ACC112 (cell line): ENCODE results near the gene NPR2.

Experiments
- H2AFZ ChIP-seq: fragments of 200-600 bp; sonication (generic); one replicate; pipeline ENCODE4 v1.6.0; 2017; ENCODE audit warnings: antibody characterized with exemption, low read length; ENCODE audit not compliant: unreplicated experiment
- H3K27ac ChIP-seq: fragments of 200-600 bp; sonication (generic); 2 replicates; pipeline ENCODE4 v1.5.1; 2014; ENCODE audit warnings: low read depth, mild to moderate bottlenecking, antibody characterized with exemption, low read length, moderate library complexity
- H3K27me3 ChIP-seq: fragments of 200-600 bp; sonication (generic); 2 replicates; pipeline ENCODE4 v1.6.1; 2014; ENCODE audit warnings: mild to moderate bottlenecking, antibody characterized with exemption, low read length, moderate library complexity, mixed read lengths; ENCODE audit not compliant: insufficient read depth
- H3K36me3 ChIP-seq: fragments of 200-600 bp; sonication (generic); 2 replicates; pipeline ENCODE4 v1.6.1; 2016; ENCODE audit warnings: mild to moderate bottlenecking, antibody characterized with exemption, low read length, moderate library complexity, mixed read lengths; ENCODE audit not compliant: insufficient read depth
- H3K4me1 ChIP-seq: fragments of 200-600 bp; sonication (generic); one replicate; pipeline ENCODE4 v1.6.1; 2016; ENCODE audit warnings: low read length, mixed read lengths; ENCODE audit not compliant: insufficient read depth, unreplicated experiment, control insufficient read depth
- H3K4me3 ChIP-seq: fragments of 200-600 bp; sonication (generic); 2 replicates; pipeline ENCODE4 v1.5.1; 2014; ENCODE audit warnings: mild to moderate bottlenecking, low read depth, low read length
- H3K79me2 ChIP-seq: fragments of 200-600 bp; sonication (generic); one replicate; pipeline ENCODE4 v1.6.0; 2016; ENCODE audit warnings: low read length; ENCODE audit not compliant: control insufficient read depth, unreplicated experiment, insufficient read depth

NPR2 gene

DNA sequence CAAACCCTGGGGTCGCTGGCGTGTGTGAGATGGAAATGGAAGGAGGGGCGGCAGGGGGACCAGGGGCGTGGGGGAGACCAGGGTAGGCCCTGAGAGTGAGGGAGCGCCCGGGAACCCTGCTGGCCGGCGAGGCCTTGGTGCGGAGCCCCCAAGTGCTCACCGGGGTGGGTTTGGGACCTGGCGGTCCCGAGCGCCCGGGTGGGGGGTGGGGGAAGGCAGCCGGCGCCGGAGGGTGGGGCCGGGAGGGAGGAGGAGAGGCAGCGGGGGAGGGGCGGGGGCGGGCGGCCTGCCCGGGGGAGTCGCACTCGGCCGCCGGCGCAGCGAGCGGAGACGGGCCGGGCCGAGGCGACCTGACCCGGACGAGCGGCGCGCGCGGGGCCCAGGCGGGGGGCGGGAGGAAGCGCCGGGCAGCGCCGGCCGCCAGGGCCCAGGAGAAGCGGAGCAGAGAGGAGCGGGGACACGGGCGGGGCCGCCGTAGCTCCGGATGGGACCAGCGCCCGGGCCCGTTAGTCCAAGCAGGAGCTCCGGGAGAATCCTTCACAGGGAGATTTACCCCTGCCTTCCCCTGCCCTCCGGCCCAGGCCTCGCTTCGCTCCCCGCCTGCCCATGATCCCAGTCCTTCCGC is at the start of gene NPR2:
TSS of gene NPR2 (plus strand) at position 295 of the 625 bp plus-strand sequence. CDS start 818 bp downstream, outside the sequence.
- H3K36me3 ChIP-seq = no peaks in the 10 kb centered on the region
- H3K27ac ChIP-seq = no peak within 1 kb of the TSS
- H3K4me1 ChIP-seq = peaks cover 43% of the 10 kb centered on the region
- H3K4me3 ChIP-seq = peak within 1 kb of the TSS; percentile 78
- H3K27me3 ChIP-seq = no peaks in the 10 kb centered on the region
- peak within 1 kb of the TSS; percentile 70 for H2AFZ ChIP-seq
- peaks cover 30% of the 10 kb centered on the region for H3K79me2 ChIP-seq

DNA sequence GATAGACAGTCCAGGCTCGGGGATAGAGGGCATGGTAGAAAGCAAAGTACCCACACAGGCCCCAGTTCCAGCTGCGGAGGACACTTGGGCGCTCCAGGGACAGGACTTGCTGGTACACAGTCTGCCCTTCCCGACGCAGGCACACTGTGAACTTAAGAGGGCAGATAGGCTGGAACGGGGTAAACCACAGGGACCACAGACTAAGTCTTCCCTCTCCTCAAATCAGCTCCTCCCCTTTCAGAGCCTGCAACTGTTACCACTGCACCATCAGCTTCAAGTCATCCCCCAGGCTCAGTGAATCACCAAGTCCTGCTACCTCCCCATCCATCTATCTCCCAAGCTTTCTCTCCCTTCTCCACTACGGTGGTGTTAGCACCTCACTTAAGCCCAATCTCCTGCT is 49.7 kb upstream of the NPR2 start:
- H3K36me3 ChIP-seq = peaks cover 24% of the 10 kb centered on the region
- no peak overlapping the region for H2AFZ ChIP-seq
- H3K4me1 ChIP-seq = peaks cover 3% of the 10 kb centered on the region
- H3K79me2 ChIP-seq = peaks cover 21% of the 10 kb centered on the region
- no peak overlapping the region for H3K4me3 ChIP-seq
- H3K27ac ChIP-seq = no peak overlapping the region
- no peaks in the 10 kb centered on the region for H3K27me3 ChIP-seq

DNA sequence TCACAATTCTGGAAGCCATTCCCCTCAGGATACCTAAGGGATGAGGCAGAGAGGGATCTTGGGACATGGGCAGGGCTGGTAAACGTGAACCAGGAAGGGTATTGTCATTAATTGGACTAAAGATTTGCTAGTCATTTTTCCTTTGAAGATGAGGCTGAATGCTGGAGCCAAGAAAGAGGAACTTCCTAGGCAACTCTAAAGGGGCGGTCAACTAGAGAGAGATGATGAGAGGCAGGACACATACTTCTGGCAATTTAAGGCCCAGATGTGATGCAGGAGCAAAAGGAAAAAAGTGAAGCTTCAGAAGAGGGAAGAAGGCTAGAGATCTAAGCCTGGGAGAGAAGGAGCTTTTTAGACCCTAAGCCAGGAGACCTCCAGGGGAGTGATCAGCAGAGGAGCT is 47.9 kb upstream of the NPR2 start:
- H3K4me3 ChIP-seq = no peak overlapping the region
- H2AFZ ChIP-seq = no peak overlapping the region
- no peaks in the 10 kb centered on the region for H3K27me3 ChIP-seq
- H3K36me3 ChIP-seq = peaks cover 15% of the 10 kb centered on the region; the same call in 1 of the 2 replicates
- H3K27ac ChIP-seq = no peak overlapping the region
- peaks cover 38% of the 10 kb centered on the region for H3K79me2 ChIP-seq
- H3K4me1 ChIP-seq = peaks cover 12% of the 10 kb centered on the region

DNA sequence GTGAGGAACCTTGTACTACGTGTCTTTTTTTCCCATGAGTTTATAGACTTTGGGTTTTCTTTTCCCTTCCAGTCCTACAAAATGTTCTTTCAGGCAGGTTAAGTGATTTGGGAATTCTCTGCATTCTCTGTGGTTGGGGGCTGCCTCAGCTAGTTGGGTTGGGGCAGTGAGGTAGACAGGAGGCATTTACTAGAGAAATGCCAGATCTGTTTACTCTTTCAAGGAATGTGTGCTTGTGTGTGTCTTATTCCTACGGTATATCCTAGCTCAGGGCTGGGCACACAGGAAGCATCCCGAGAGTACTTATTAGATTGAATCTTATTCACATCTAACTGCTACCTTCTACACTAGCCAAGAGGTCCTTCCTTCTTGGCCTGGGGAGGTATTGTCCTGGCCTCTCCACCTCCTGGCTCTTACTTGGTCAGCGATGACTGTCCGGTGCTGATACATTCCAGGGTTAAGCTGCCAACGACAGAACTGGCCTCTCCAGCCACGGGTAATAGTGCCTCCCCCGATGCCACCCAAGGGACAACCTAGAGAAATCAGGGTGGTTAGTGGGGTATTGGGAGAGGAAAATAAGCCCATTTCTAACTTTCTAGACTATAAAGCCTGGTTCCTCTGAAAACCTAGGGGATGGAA is 47.4 kb upstream of the NPR2 start:
- no peak overlapping the region for H2AFZ ChIP-seq
- peaks cover 41% of the 10 kb centered on the region for H3K79me2 ChIP-seq
- no peak overlapping the region for H3K27ac ChIP-seq
- no peaks in the 10 kb centered on the region for H3K27me3 ChIP-seq
- H3K36me3 ChIP-seq = peaks cover 15% of the 10 kb centered on the region; the same call in 1 of the 2 replicates
- H3K4me1 ChIP-seq = peaks cover 12% of the 10 kb centered on the region
- no peak overlapping the region for H3K4me3 ChIP-seq

DNA sequence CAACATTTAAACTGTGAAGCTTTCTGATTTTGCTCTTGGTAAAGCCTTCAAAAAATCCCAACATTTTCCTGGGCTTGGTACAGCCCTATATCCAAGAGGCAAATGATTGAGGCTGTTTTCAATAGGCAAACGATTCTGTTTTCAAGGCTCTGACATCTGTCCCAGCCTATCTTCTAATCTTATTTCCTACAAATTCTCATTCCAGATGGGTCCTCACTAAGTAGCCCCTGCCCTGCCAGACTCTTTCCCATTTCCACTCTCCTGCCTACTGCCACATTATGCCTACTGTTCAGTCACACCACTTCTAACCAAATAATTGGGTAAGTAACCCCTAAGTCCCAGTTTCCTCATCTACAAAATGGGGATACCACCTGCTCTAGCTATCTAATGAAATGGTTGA is 45.8 kb upstream of the NPR2 start:
- Histone ChIP-seq H3K36me3 (peaks cover 7% of the 10 kb centered on the region; the same call in 1 of the 2 replicates), H3K27me3 (no peaks in the 10 kb centered on the region), H3K79me2 (peaks cover 41% of the 10 kb centered on the region), H2AFZ (no peak overlapping the region), H3K27ac (no peak overlapping the region), H3K4me1 (peaks cover 16% of the 10 kb centered on the region), H3K4me3 (peak overlapping the region; percentile 25; the same call in 1 of the 2 replicates)

DNA sequence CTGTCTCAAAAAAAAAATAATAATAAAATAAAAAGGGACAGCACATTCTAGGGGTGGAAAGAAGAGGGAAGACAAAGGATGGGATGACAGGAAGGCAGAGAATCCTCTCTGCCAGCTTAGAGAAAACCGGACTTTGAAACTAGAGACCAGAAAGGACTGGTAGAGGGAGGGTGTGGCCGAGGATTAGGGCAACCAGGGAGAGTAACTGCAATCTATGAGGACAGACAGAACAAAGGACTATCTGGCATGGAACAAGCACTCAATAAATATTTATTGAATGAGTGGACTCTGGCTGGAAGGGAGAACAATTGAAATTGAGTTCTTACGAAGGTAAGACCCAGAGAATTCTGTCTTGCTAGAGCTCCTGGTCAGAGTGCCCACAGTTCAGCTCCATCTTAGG is 44.8 kb upstream of the NPR2 start:
- H3K79me2 ChIP-seq = peaks cover 41% of the 10 kb centered on the region
- peaks cover 16% of the 10 kb centered on the region for H3K4me1 ChIP-seq
- peak overlapping the region; percentile 85 for H3K4me3 ChIP-seq
- H3K27ac ChIP-seq = no peak overlapping the region
- H3K36me3 ChIP-seq = peaks cover 7% of the 10 kb centered on the region; the same call in 1 of the 2 replicates
- no peaks in the 10 kb centered on the region for H3K27me3 ChIP-seq
- no peak overlapping the region for H2AFZ ChIP-seq

DNA sequence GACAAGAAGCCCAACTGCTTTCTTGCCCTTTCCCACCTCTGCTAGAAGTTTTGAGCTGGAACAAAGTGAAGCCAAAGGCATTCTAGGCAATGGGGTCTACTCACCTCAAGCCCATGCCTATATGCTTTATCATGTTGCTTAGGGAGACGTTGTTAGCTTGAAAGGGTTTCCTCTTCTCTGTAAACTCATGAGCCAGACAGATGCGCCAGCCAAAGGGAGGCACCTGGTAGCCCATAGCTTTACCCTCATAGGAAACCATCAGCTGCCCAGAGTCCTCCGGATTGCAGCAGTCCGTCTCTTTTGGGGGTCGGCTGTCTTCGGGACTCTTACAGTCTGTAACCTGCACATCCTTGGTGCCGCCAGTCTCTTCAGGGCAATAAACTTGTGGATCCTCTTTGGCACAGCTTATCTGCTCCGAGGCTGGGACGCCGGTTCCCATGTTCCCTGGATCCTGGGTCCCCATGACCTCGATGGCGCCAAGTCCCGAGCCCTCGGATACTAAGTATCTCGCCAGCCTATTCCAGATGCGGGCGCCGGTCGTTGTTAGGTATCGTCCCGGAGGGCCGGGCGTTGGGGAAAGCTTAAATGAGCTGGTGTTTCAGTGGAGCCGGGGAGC is 43.0 kb upstream of the NPR2 start:
- peak overlapping the region; percentile 51 for H2AFZ ChIP-seq
- peaks cover 41% of the 10 kb centered on the region for H3K79me2 ChIP-seq
- H3K36me3 ChIP-seq = peaks cover 8% of the 10 kb centered on the region; the same call in 1 of the 2 replicates
- peak overlapping the region; percentile 85 for H3K4me3 ChIP-seq
- no peaks in the 10 kb centered on the region for H3K27me3 ChIP-seq
- H3K27ac ChIP-seq = peak overlapping the region; percentile 71; the same call in 1 of the 2 replicates
- H3K4me1 ChIP-seq = peaks cover 16% of the 10 kb centered on the region

DNA sequence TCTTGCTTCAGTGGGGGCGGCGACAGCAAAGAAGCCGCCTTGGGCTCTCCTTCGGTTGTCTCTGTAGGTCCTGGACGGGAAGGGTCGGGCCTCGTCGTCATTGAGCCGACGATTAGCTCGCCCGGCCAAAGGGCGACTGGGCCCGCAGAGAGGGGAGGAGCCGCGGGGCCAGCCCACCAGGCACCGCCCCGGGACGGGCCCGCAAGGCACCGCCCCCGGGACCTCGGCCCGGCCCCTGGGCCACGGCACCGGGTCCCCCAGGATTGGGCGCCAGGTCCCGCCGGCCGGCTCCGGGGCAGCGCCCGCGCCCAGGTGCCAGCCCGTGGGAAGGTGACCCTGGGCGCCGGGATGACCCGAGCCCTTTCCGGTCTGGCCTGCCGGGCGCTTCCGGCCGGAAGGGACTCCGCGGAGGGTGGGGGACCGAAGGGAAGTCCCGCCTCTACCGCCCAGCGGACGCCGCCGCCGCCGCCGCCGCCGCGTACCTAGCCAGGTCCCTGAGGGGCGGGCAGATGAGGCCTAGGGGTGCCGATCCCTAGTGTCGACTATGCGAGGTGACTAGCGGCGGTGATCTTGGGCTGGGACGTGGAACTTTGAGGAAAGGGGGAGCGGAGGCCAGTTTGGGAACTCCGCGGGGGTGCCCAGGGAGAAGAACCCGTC is 42.4 kb upstream of the NPR2 start, which contains the start of the genes GBA2 and RGP1:
TSS of gene GBA2 (minus strand) at position 371 of the 657 bp plus-strand sequence. CDS start 524 bp downstream, outside the sequence.
TSS of gene RGP1 (plus strand) at position 430 of the 657 bp plus-strand sequence. CDS start 469 bp downstream, outside the sequence.
- peaks cover 11% of the 10 kb centered on the region; the same call in 1 of the 2 replicates for H3K36me3 ChIP-seq
- H3K4me3 ChIP-seq = peak within 1 kb of the TSS; percentile 85
- H2AFZ ChIP-seq = peak within 1 kb of the TSS; percentile 80
- no peaks in the 10 kb centered on the region for H3K27me3 ChIP-seq
- peak within 1 kb of the TSS; percentile 71; the same call in 1 of the 2 replicates for H3K27ac ChIP-seq
- peaks cover 16% of the 10 kb centered on the region for H3K4me1 ChIP-seq
- peaks cover 41% of the 10 kb centered on the region for H3K79me2 ChIP-seq

DNA sequence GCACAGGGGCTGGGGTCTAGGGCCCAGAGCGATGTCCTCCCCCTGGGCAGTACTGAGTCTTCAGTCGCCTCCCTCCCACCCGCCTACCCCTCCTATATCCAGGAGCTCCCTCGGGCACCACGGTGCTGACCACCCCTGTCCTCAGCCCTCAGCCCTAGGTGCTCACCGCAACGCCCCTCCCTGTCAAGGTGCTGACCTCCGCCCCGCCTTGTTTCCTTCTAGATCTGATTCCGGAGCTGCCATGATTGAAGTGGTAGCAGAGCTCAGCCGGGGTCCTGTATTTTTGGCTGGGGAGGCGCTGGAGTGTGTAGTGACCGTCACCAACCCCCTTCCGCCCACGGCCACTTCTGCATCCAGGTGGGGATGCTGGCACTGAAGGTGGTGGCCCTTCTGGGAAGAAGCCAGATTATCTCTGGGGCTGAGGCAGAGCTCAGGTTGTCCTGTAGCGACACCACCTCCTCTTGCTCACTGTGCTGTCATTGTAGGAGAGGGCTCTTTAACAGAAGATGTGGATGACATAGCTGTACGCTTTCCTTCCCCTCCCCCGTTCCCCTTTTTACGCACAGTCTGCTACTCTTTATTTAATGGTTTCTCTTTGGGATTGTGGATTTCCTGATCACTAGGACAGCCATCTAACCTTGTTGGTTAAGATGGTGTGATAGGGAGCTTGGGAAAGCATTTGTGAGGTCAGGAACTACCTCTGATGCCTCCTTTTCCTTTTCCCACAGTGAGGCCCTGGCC is 41.7 kb upstream of the NPR2 start:
- peak overlapping the region; percentile 80 for H2AFZ ChIP-seq
- H3K79me2 ChIP-seq = peaks cover 35% of the 10 kb centered on the region
- H3K27me3 ChIP-seq = no peaks in the 10 kb centered on the region
- peak overlapping the region; percentile 71; the same call in 1 of the 2 replicates for H3K27ac ChIP-seq
- peaks cover 6% of the 10 kb centered on the region; the same call in 1 of the 2 replicates for H3K36me3 ChIP-seq
- peaks cover 16% of the 10 kb centered on the region for H3K4me1 ChIP-seq
- H3K4me3 ChIP-seq = peak overlapping the region; percentile 85

DNA sequence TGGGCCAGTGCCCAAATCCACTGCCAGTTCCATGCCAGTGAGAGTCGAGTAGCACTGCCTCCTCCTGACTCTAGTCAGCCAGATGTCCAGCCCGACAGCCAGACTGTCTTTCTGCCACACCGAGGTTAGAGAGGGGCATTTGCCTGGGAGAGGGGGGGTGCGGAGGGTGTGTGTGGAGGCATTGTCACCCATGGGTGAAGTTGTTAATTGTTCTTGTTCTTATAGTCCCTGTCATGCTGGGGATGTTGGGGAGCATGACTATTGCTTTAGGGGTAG is 41.2 kb upstream of the NPR2 start:
- peaks cover 16% of the 10 kb centered on the region for H3K4me1 ChIP-seq
- no peaks in the 10 kb centered on the region for H3K27me3 ChIP-seq
- peaks cover 9% of the 10 kb centered on the region; the same call in 1 of the 2 replicates for H3K36me3 ChIP-seq
- peak overlapping the region; percentile 85 for H3K4me3 ChIP-seq
- peak overlapping the region; percentile 71; the same call in 1 of the 2 replicates for H3K27ac ChIP-seq
- H3K79me2 ChIP-seq = peaks cover 33% of the 10 kb centered on the region
- no peak overlapping the region for H2AFZ ChIP-seq
